HG03432 (cell line): ENCODE data around the gene CHST12.
"Not testable (repeated sequence)": the region's sequence is repeated elsewhere in the genome, so short reads cannot be mapped to it uniquely, and the experiment has no call there.

Source experiments
- ATAC-seq: cut with Tn5 transposase; IDR thresholded peaks from one replicate; pipeline ENCODE4 v1.9.1; 2021; ENCODE audit warnings: mild to moderate bottlenecking, moderate library complexity; ENCODE audit not compliant: unreplicated experiment

CHST12 gene

GRCh38 chr7:2453849-2454248 lies 50.4 kb downstream of the CHST12 start:
- ATAC-seq, result not testable (repeated sequence)

GRCh38 chr7:2459674-2460073 lies 56.3 kb downstream of the CHST12 start:
- no peak for ATAC-seq

- ATAC-seq, result no peak
Observed at GRCh38 chr7:2460188-2460587, 56.8 kb downstream of the CHST12 start.

GRCh38 chr7:2460641-2461040 lies 57.2 kb downstream of the CHST12 start:
- no peak for ATAC-seq

- ATAC-seq, result no peak
Observed at GRCh38 chr7:2461268-2462026, 58.0 kb downstream of the CHST12 start.

GRCh38 chr7:2462731-2463130 lies 59.3 kb downstream of the CHST12 start:
- ATAC-seq, result no peak

- no peak for ATAC-seq
Observed at GRCh38 chr7:2465928-2466327, 62.5 kb downstream of the CHST12 start.

- ATAC-seq, result no peak
Observed at GRCh38 chr7:2466675-2467074, 63.3 kb downstream of the CHST12 start.

- no peak for ATAC-seq
Observed at GRCh38 chr7:2468227-2468626, 64.8 kb downstream of the CHST12 start.

GRCh38 chr7:2469460-2470203 lies 66.2 kb downstream of the CHST12 start:
- ATAC-seq, result not testable (repeated sequence)

- ATAC-seq, result no peak
Observed at GRCh38 chr7:2470204-2471021, 67.0 kb downstream of the CHST12 start.

- no peak for ATAC-seq
Observed at GRCh38 chr7:2471022-2471329, 67.6 kb downstream of the CHST12 start.

GRCh38 chr7:2471396-2471795 lies 68.0 kb downstream of the CHST12 start:
- no peak for ATAC-seq

GRCh38 chr7:2472739-2473138 lies 69.3 kb downstream of the CHST12 start:
- ATAC-seq, result no peak

GRCh38 chr7:2473496-2474180 lies 70.2 kb downstream of the CHST12 start:
- ATAC-seq, result no peak

- ATAC-seq, result no peak
Observed at GRCh38 chr7:2474224-2474623, 70.8 kb downstream of the CHST12 start.

GRCh38 chr7:2474813-2475677 lies 71.6 kb downstream of the CHST12 start:
- no peak for ATAC-seq

- ATAC-seq, result no peak
Observed at GRCh38 chr7:2475678-2476015, 72.2 kb downstream of the CHST12 start.

- no peak for ATAC-seq
Observed at GRCh38 chr7:2476298-2476697, 72.9 kb downstream of the CHST12 start, which contains the start of gene GRIFIN. GRIFIN (minus strand) TSS chr7:2476398; CDS start chr7:2476383, 15 bp downstream.

- ATAC-seq, result no peak
Observed at GRCh38 chr7:2476776-2477446, 73.5 kb downstream of the CHST12 start.
